ENCODE results near the gene SLC37A1. TPM values are rescaled to one million over a fixed set of nuclear protein-coding genes. Genes with fewer than 3 reads are reported as not detected.

SLC37A1 gene
- total RNA-seq, 1 experiment from 2014 or later = 47.1 TPM

DNA sequence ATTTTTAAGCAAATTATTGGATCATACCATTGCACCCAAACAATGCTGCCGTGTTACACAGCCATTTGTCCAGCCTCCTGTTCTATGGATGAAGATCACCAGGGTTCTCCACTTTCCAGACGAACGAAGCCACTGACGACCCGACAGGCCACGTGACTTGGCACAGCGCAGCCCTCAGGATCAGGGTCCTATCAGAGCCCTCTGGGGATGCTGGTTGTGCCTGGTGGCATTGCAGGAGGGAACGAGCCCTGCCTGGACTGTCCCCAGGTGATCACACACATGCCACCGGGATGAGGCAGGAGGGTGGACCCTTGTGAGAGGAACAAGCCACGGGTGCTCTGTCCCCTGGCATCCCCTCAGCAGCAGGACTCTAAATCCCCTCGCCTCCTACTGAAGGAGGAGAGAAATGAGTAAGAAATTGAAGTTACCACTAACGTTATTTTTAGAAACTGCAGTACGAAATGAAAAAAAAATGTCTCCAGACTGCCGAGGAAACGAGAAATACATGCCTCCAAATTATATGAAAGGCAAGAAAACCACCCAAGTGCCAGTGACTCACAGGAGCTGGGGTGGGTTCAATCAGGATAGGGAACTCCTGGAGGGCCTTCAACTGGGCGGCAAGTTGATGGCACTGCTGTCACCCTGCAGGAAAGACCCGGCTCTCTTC lies 81.1 kb downstream of the SLC37A1 start:
- Histone ChIP-seq H3K4me2 (ENCODE audit: low read depth, low read length, poor library complexity, severe bottlenecking) (no peak overlapping the region), H3K36me3 (ENCODE audit: insufficient read depth, low read length) (no peaks in the 10 kb centered on the region), H3K27me3 (ENCODE audit: low read length) (no peaks in the 10 kb centered on the region), H3K9me3 (ENCODE audit: low read length) (no peaks in the 10 kb centered on the region), H3K27ac (ENCODE audit: low read length) (no peak overlapping the region), H3K9me2 (replicated peaks; ENCODE audit: insufficient read depth, low read length) (no peaks in the 10 kb centered on the region), H2AFZ (ENCODE audit: low read length) (no peak overlapping the region), H3K9ac (ENCODE audit: low read length) (no peak overlapping the region), H3K4me1 (ENCODE audit: low read length) (no peaks in the 10 kb centered on the region), H3K4me3 (ENCODE audit: low read length) (no peak overlapping the region), H4K20me1 (ENCODE audit: insufficient read depth, low read depth, low read length) (no peaks in the 10 kb centered on the region), H3K79me2 (ENCODE audit: low read length) (no peaks in the 10 kb centered on the region)
- no peak for DNase-seq

DNA sequence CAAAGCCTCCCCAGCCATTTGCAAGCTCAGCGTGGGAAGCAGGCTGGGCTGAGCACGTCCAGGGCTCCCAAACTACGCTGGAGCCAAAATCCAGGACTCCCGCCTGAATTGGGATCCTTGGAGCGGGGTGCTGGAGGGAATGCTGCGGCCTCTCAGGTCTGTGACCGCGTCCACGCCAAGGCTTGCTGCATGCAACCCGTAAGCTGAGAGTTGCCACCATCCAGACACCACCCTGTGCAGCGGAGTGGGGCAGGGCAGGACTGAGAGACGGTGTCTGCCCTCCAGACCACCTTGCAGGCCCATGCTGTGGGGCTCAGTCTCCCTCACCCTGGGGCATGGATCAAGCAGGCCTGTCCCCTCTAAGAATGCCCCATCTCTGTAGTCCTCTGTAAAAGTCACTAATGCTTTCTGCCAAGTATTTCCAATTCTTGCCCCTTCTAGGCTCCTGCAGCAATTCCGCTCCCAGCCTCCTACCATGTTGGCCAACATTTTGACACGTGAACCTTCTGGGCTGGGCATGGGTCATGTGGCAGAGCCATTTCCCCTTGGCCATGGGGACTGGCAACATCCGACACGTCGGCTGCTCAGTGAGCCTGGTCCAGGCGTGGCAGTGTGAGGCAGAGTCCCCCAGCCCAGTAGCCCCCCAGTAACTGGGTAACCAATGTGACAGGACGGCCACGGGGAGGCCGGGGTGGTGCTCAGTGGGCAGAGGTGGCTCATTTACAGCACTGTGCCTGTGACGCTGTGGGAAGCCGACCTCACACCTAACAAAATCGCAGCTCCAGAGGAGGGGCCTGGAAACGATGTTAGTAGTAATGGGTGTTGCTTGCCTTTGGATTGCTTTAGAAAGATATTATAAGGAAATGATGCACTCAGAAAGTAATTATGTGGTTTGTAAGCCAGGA lies 81.9 kb downstream of the SLC37A1 start:
- no peak overlapping the region for H3K4me2 ChIP-seq (ENCODE audit: low read depth, low read length, poor library complexity, severe bottlenecking)
- H4K20me1 ChIP-seq (ENCODE audit: insufficient read depth, low read depth, low read length) = no peaks in the 10 kb centered on the region
- no peaks in the 10 kb centered on the region for H3K9me3 ChIP-seq (ENCODE audit: low read length)
- no peaks in the 10 kb centered on the region for H3K9me2 ChIP-seq (replicated peaks; ENCODE audit: insufficient read depth, low read length)
- H3K27me3 ChIP-seq (ENCODE audit: low read length) = no peaks in the 10 kb centered on the region
- H3K4me1 ChIP-seq (ENCODE audit: low read length) = no peaks in the 10 kb centered on the region
- no peak overlapping the region for H3K9ac ChIP-seq (ENCODE audit: low read length)
- no peak for DNase-seq
- no peak overlapping the region for H3K4me3 ChIP-seq (ENCODE audit: low read length)
- no peak overlapping the region for H2AFZ ChIP-seq (ENCODE audit: low read length)
- no peak overlapping the region for H3K27ac ChIP-seq (ENCODE audit: low read length)
- H3K79me2 ChIP-seq (ENCODE audit: low read length) = no peaks in the 10 kb centered on the region
- H3K36me3 ChIP-seq (ENCODE audit: insufficient read depth, low read length) = no peaks in the 10 kb centered on the region

DNA sequence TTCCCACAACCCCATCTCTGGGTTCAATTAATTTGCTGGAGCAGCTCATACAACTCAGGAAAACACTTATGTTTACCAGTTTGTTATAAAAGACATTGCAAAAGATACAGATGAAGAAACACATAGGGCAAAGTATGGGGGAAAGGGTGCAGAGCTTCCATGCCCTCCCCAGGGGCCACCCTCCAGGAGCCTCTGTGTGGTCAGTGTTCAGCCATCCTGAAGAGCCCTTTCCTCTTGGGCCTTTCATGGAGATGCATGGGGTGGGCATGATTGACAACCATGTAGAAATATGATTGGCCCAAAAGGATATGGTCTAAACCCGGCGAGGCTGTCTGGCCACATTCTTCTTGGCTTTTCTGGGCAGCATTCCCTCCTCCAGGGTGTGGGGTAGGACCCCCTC lies 83.0 kb downstream of the SLC37A1 start:
- Histone ChIP-seq H3K4me3 (ENCODE audit: low read length) (no peak overlapping the region), H3K9ac (ENCODE audit: low read length) (no peak overlapping the region), H3K4me2 (ENCODE audit: low read depth, low read length, poor library complexity, severe bottlenecking) (no peak overlapping the region), H3K9me2 (replicated peaks; ENCODE audit: insufficient read depth, low read length) (no peaks in the 10 kb centered on the region), H3K79me2 (ENCODE audit: low read length) (no peaks in the 10 kb centered on the region), H3K4me1 (ENCODE audit: low read length) (no peaks in the 10 kb centered on the region), H3K27me3 (ENCODE audit: low read length) (no peaks in the 10 kb centered on the region), H3K9me3 (ENCODE audit: low read length) (no peaks in the 10 kb centered on the region), H4K20me1 (ENCODE audit: insufficient read depth, low read depth, low read length) (no peaks in the 10 kb centered on the region), H3K36me3 (ENCODE audit: insufficient read depth, low read length) (no peaks in the 10 kb centered on the region), H2AFZ (ENCODE audit: low read length) (no peak overlapping the region), H3K27ac (ENCODE audit: low read length) (no peak overlapping the region)
- no peak for DNase-seq

DNA sequence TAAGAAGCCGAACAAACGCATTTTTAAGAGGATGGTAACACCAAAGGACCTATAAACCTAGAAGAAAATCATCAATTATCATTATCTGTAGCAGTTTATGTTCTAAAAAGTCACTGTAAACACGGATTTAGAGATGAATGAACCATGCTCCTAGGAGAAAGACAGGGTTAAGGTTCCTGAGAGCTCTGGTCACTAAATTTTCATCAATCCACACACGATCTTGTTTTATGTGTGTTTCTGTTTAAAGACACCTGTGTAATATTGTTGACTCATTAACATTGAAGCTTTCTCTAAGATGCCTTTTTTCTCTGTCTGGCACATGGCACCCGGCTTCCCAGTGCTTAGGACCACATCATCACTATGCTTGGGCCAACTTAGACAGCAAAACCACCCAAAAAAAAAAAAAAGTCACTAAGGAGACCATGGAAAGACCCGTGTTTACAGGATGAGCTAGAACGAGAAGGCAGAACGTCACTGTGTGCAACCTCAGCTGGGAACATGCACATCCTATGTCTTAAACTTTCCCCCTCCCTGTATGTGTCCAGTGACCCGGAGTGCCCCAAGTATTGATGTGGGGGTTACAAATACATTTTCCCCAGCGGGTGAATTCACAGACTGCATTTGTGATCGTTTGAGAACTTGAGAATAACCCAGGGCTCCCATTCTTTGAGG lies 84.0 kb downstream of the SLC37A1 start:
- Histone ChIP-seq H3K27me3 (ENCODE audit: low read length) (no peaks in the 10 kb centered on the region), H2AFZ (ENCODE audit: low read length) (no peak overlapping the region), H3K79me2 (ENCODE audit: low read length) (no peaks in the 10 kb centered on the region), H4K20me1 (ENCODE audit: insufficient read depth, low read depth, low read length) (no peaks in the 10 kb centered on the region), H3K4me3 (ENCODE audit: low read length) (no peak overlapping the region), H3K27ac (ENCODE audit: low read length) (no peak overlapping the region), H3K9me2 (replicated peaks; ENCODE audit: insufficient read depth, low read length) (no peaks in the 10 kb centered on the region), H3K4me2 (ENCODE audit: low read depth, low read length, poor library complexity, severe bottlenecking) (no peak overlapping the region), H3K36me3 (ENCODE audit: insufficient read depth, low read length) (no peaks in the 10 kb centered on the region), H3K9ac (ENCODE audit: low read length) (no peak overlapping the region), H3K9me3 (ENCODE audit: low read length) (no peaks in the 10 kb centered on the region), H3K4me1 (ENCODE audit: low read length) (no peaks in the 10 kb centered on the region)
- no peak for DNase-seq

DNA sequence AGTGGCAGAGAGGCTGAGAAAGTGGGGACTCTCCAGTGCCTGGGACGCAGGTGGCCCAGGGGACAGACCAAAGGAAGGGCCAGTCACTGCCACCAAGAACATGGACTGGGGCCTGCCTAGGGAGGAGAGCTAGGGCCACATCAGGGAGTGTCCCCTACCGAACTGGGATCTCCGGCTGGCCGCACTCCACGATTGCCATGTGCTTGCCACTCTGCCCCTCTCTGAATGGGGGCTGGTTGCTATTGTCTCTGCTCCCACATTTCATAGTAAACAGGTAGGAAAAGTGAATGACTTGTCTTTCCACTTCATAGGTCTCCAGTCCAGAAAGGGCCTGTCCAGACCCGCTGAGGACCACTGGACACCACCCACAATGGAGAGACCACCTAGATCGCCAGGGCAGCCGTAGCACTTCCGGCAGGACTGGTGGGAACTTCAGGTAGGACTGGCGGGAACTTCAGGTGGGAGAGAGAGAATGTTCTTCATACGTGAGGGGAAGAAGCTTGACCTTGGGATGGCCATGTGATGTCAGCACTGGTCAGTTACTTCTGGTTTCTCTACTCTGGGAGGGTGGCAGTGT lies 84.6 kb downstream of the SLC37A1 start:
- Histone ChIP-seq H3K9me2 (replicated peaks; ENCODE audit: insufficient read depth, low read length) (no peaks in the 10 kb centered on the region), H3K4me1 (ENCODE audit: low read length) (no peaks in the 10 kb centered on the region), H3K79me2 (ENCODE audit: low read length) (no peaks in the 10 kb centered on the region), H3K27ac (ENCODE audit: low read length) (no peak overlapping the region), H3K9ac (ENCODE audit: low read length) (no peak overlapping the region), H3K4me2 (ENCODE audit: low read depth, low read length, poor library complexity, severe bottlenecking) (no peak overlapping the region), H3K9me3 (ENCODE audit: low read length) (no peaks in the 10 kb centered on the region), H3K36me3 (ENCODE audit: insufficient read depth, low read length) (no peaks in the 10 kb centered on the region), H2AFZ (ENCODE audit: low read length) (no peak overlapping the region), H4K20me1 (ENCODE audit: insufficient read depth, low read depth, low read length) (no peaks in the 10 kb centered on the region), H3K27me3 (ENCODE audit: low read length) (no peaks in the 10 kb centered on the region), H3K4me3 (ENCODE audit: low read length) (no peak overlapping the region)
- DNase-seq = no peak

DNA sequence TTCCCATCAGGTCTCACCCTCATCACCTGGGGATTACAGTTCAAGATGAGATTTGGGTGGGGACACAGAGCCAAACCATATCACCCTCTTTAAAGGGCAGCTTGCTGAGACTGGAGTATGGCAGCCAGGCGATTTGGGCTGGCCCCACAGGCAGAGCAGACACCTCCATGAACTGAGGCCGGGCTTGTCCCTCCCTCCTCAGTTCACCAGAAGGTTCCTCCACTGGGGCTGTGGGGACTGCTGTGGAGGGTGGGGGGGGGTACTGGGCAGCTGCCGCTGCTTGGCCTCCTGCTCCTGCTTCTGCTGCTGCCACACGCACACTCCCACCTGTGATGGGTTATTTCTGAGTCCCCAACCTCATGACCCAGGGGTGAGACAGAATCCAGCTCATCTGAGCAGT lies 85.8 kb downstream of the SLC37A1 start:
- Histone ChIP-seq H2AFZ (ENCODE audit: low read length) (no peak overlapping the region), H3K27ac (ENCODE audit: low read length) (no peak overlapping the region), H4K20me1 (ENCODE audit: insufficient read depth, low read depth, low read length) (no peaks in the 10 kb centered on the region), H3K9ac (ENCODE audit: low read length) (no peak overlapping the region), H3K36me3 (ENCODE audit: insufficient read depth, low read length) (no peaks in the 10 kb centered on the region), H3K9me3 (ENCODE audit: low read length) (no peaks in the 10 kb centered on the region), H3K4me3 (ENCODE audit: low read length) (no peak overlapping the region), H3K9me2 (replicated peaks; ENCODE audit: insufficient read depth, low read length) (no peaks in the 10 kb centered on the region), H3K79me2 (ENCODE audit: low read length) (no peaks in the 10 kb centered on the region), H3K27me3 (ENCODE audit: low read length) (no peaks in the 10 kb centered on the region), H3K4me2 (ENCODE audit: low read depth, low read length, poor library complexity, severe bottlenecking) (no peak overlapping the region), H3K4me1 (ENCODE audit: low read length) (no peaks in the 10 kb centered on the region)
- no peak for DNase-seq

DNA sequence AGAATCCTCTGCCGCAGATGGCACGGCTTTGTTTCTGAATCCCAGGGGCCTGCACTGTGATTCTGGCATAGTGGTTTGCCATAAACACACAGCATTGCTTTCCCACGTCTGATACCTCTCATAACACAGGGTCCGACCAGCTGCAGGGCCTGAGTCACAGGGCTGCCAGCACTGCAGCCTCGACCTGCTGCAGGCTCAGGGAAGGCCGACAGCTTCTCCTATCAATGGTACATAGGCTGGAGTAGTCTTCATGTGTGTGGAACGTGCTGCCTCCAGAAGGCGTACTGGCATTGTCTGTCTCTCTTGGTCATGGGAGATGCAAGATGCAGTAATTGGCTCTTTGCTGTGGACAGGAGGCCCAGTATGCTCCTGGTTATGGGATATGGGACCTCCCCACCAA lies 86.3 kb downstream of the SLC37A1 start:
- no peaks in the 10 kb centered on the region for H3K36me3 ChIP-seq (ENCODE audit: insufficient read depth, low read length)
- H3K4me2 ChIP-seq (ENCODE audit: low read depth, low read length, poor library complexity, severe bottlenecking) = no peak overlapping the region

DNA sequence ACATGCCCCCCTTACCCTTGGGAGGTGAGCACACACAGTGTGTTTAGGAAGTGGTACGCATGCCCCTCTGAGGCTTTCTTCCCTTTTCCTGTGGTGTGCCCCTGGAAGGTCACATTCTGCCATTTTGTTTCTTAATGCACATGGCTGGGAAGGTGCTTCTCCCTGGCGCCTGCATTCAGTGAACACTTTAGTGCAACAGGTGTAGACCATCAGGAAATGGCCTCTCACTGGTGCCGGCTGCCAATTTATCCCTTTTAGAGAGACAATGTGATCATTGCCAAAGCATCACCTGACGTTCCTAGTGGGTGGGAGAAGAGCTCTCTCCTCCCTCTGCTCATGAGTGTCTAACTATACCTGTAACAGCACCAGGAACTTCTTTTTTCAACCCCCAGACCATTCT lies 88.0 kb downstream of the SLC37A1 start:
- Histone ChIP-seq H3K4me3 (ENCODE audit: low read length) (no peak overlapping the region), H4K20me1 (ENCODE audit: insufficient read depth, low read depth, low read length) (no peaks in the 10 kb centered on the region), H3K9me3 (ENCODE audit: low read length) (no peaks in the 10 kb centered on the region; the same call in 1 of the 2 replicates), H3K4me2 (ENCODE audit: low read depth, low read length, poor library complexity, severe bottlenecking) (no peak overlapping the region), H3K9me2 (replicated peaks; ENCODE audit: insufficient read depth, low read length) (no peaks in the 10 kb centered on the region), H3K27ac (ENCODE audit: low read length) (no peak overlapping the region), H3K36me3 (ENCODE audit: insufficient read depth, low read length) (no peaks in the 10 kb centered on the region), H2AFZ (ENCODE audit: low read length) (no peak overlapping the region), H3K27me3 (ENCODE audit: low read length) (no peaks in the 10 kb centered on the region), H3K9ac (ENCODE audit: low read length) (no peak overlapping the region), H3K4me1 (ENCODE audit: low read length) (no peaks in the 10 kb centered on the region), H3K79me2 (ENCODE audit: low read length) (no peaks in the 10 kb centered on the region)
- no peak for DNase-seq

More for the DNA sequence above, 86.3 kb downstream of the SLC37A1 start:
- no peaks in the 10 kb centered on the region for H4K20me1 ChIP-seq (ENCODE audit: insufficient read depth, low read depth, low read length)
- H3K27me3 ChIP-seq (ENCODE audit: low read length) = no peaks in the 10 kb centered on the region
- H3K4me3 ChIP-seq (ENCODE audit: low read length) = no peak overlapping the region
- H3K9me3 ChIP-seq (ENCODE audit: low read length) = no peaks in the 10 kb centered on the region
- H3K9me2 ChIP-seq (replicated peaks; ENCODE audit: insufficient read depth, low read length) = no peaks in the 10 kb centered on the region
- no peak for DNase-seq
- H3K79me2 ChIP-seq (ENCODE audit: low read length) = no peaks in the 10 kb centered on the region
- H3K27ac ChIP-seq (ENCODE audit: low read length) = no peak overlapping the region
- H3K9ac ChIP-seq (ENCODE audit: low read length) = no peak overlapping the region
- H3K4me1 ChIP-seq (ENCODE audit: low read length) = no peaks in the 10 kb centered on the region
- no peak overlapping the region for H2AFZ ChIP-seq (ENCODE audit: low read length)
